Adrenal gland (tissue), 12 donors: ENCODE results near the gene C1QTNF12. TPM values are rescaled to one million over a fixed set of nuclear protein-coding genes. Genes with fewer than 3 reads are reported as not detected.

Experiments
- DNase-seq, 7 donors: peaks; one replicate each; pipeline ENCODE4 v3.0.0-alpha.2; 2019 to 2020
- H3K27ac ChIP-seq, 5 donors: fragments of 200-600 bp; sonication (generic) in 4 of 5; 1 replicate in 3 of 5; 2 replicates in 2 of 5; pipeline versions ENCODE4 v1.5.1 to v1.8.0; 2016 to 2020; ENCODE audit warnings: mild to moderate bottlenecking in 1 of 5
- H3K27me3 ChIP-seq: fragments of 200-600 bp; 2 replicates; pipeline ENCODE4 v1.8.0; 2021
- H3K36me3 ChIP-seq, 2 donors: fragments of 200-600 bp; replicated peaks in 1 of 2; 1 replicate in 1 of 2; 2 replicates in 1 of 2; pipeline versions ENCODE4 v1.5.1 to v1.8.0; 2018 to 2022
- H3K4me1 ChIP-seq, 2 donors: fragments of 200-600 bp; replicated peaks in 1 of 2; 1 replicate in 1 of 2; 2 replicates in 1 of 2; pipeline versions ENCODE4 v1.5.1 to v1.8.0; 2018 to 2021
- H3K4me3 ChIP-seq, 4 donors: fragments of 200-600 bp; sonication (generic) in 3 of 4; one replicate each; pipeline ENCODE4 v1.5.1; 2016 to 2018
- H3K9me3 ChIP-seq, 3 donors: fragments of 200-600 bp; sonication (generic) in 1 of 3; replicated peaks in 1 of 3; 1 replicate in 2 of 3; 2 replicates in 1 of 3; pipeline versions ENCODE4 v1.5.1 to v1.8.0; 2016 to 2021
- CTCF ChIP-seq, 6 experiments: fragments of 450-650 bp in 4 of 6; fragments of 200-600 bp in 2 of 6; sonication (generic) in 1 of 6; IDR thresholded peaks; 1 replicate in 5 of 6; 2 replicates in 1 of 6; pipeline versions ENCODE4 v1.5.1 to v1.8.0; 2016 to 2021; ENCODE audit warnings: antibody characterized with exemption in 6 of 6, mild to moderate bottlenecking in 2 of 6, moderate library complexity in 1 of 6
- POLR2A ChIP-seq, 2 donors: fragments of 450-650 bp; IDR thresholded peaks; one replicate each; pipeline ENCODE4 v1.6.1; 2017; ENCODE audit warnings: antibody characterized with exemption in 2 of 2, mild to moderate bottlenecking in 2 of 2, moderate library complexity in 1 of 2
- WGBS, 4 donors: extraction: QIAGEN DNeasy Blood & Tissue Kit in 2 of 4; methylation state at CpG; one replicate each; pipeline versions ENCODE4 v1.1.5 to v1.1.7; 2013 to 2017; 5-methylcytosine and 5-hydroxymethylcytosine counted together
- intact Hi-C, 2 donors: fragments of 100-400 bp; cut with DNase I; formaldehyde crosslinking; loops; one replicate each; pipeline versions ENCODE4 v1.14.1 to v1.15.0; 2022 to 2023
- polyA plus RNA-seq, 3 donors: library from polyadenylated mRNA; stranded (reverse); fragments of 200-250 nt in 2 of 3; fragments of 350-450 nt in 1 of 3; fragmentation: Illumina TruSeq in 1 of 3; extraction: RNeasy Lipid Tissue Mini Kit (QIAGEN cat#74804) in 1 of 3; gene quantifications; one replicate each; pipeline ENCODE4 v1.2.3, GENCODE V29; 2013 to 2014
- total RNA-seq, 9 donors: library from RNA; depleted of rRNA in 4 of 9; stranded (reverse); fragments of >200 nt in 4 of 9; fragments of 120-200 nt in 1 of 9; fragmentation: NEBNext Ultra II Directional in 1 of 9; extraction: Animal tissue kit (Norgen Biotek cat#: 25700) in 1 of 9; gene quantifications; one replicate each; pipeline versions ENCODE4 v1.1.0 to v1.2.4, GENCODE V29; 2013 to 2023
- donor health status: healthy with polysubstance abuse.
- donor health status: Bipolar disorder and iron deficiency.
- donor health status: DM: yes; HTN: yes; CAD: no.
- donor health status: DM: no; HTN: no; CAD: no.
- donor health status: DM: no; HTN: no; CAD: no.
- donor health status: DM: yes; HTN: yes; CAD: no.

C1QTNF12 gene
- total and polyA plus RNA-seq, 12 donors = 0.28 to 4.3 (median 1.3) TPM; not detected in 3

GRCh38 chr1:1205769-1206375 is 40.6 kb downstream of the C1QTNF12 start:
- H3K36me3 ChIP-seq = no peaks in the 10 kb centered on the region
- no peak overlapping the region for H3K27ac ChIP-seq
- WGBS, 4 donors = 21 to 37% (median 33%) methylated on average over 10 to 31 of the region's 31 CpGs
- H3K4me3 ChIP-seq = no peak overlapping the region
- intact Hi-C loops = no loop called here
- H3K27me3 ChIP-seq = peaks cover 42% of the 10 kb centered on the region
- TF ChIP-seq CTCF (IDR thresholded peaks at IDR 0.05) = no peak
- TF ChIP-seq POLR2A (IDR thresholded peaks at IDR 0.05) = no peak
- no peak for DNase-seq
- H3K4me1 ChIP-seq = peaks cover 6 to 12% of the 10 kb centered on the region in 2 donors
- H3K9me3 ChIP-seq = no peaks in the 10 kb centered on the region

- Histone ChIP-seq H3K27me3 (peaks cover 44% of the 10 kb centered on the region), H3K9me3 (no peaks in the 10 kb centered on the region), H3K36me3 (no peaks in the 10 kb centered on the region), H3K27ac (no peak overlapping the region), H3K4me1 (peaks cover 6 to 14% of the 10 kb centered on the region in 2 donors), H3K4me3 (no peak overlapping the region)
- 81 to 93% (median 87%) methylated on average over 3 to 19 of the region's 19 CpGs for WGBS, 4 donors
- no peak for TF ChIP-seq POLR2A (IDR thresholded peaks at IDR 0.05)
- no peak for TF ChIP-seq CTCF (IDR thresholded peaks at IDR 0.05)
- intact Hi-C loops = no loop called here
- no peak for DNase-seq
Measured at GRCh38 chr1:1204998-1205768, 41.3 kb downstream of the C1QTNF12 start.

- 63 to 86% (median 81%) methylated on average over 2 to 8 of the region's 8 CpGs for WGBS, 4 donors
- H3K36me3 ChIP-seq = no peaks in the 10 kb centered on the region
- no peak for DNase-seq
- no peak overlapping the region for H3K4me3 ChIP-seq
- TF ChIP-seq POLR2A (IDR thresholded peaks at IDR 0.05) (no peak), CTCF (IDR thresholded peaks at IDR 0.05) (no peak)
- no peak overlapping the region for H3K27ac ChIP-seq
- H3K9me3 ChIP-seq = no peaks in the 10 kb centered on the region
- H3K4me1 ChIP-seq = peaks cover 6 to 14% of the 10 kb centered on the region in 2 donors
- intact Hi-C loops = no loop called here
- H3K27me3 ChIP-seq = peaks cover 44% of the 10 kb centered on the region
Measured at GRCh38 chr1:1204425-1204920, 42.0 kb downstream of the C1QTNF12 start.

- Histone ChIP-seq H3K4me3 (no peak overlapping the region), H3K9me3 (no peaks in the 10 kb centered on the region), H3K27me3 (peaks cover 44% of the 10 kb centered on the region), H3K4me1 (peaks cover 6 to 14% of the 10 kb centered on the region in 2 donors), H3K36me3 (no peaks in the 10 kb centered on the region), H3K27ac (no peak overlapping the region)
- 73 to 84% (median 77%) methylated on average over 10 to 49 of the region's 49 CpGs for WGBS, 4 donors
- intact Hi-C loops = no loop called here
- TF ChIP-seq POLR2A (IDR thresholded peaks at IDR 0.05) (no peak), CTCF (IDR thresholded peaks at IDR 0.05) (no peak)
- DNase-seq = no peak
Measured at GRCh38 chr1:1203561-1204424, 42.7 kb downstream of the C1QTNF12 start.
